Endodermal cell (in vitro differentiated cells): Measurements from ENCODE around the gene USP47. TPM values are rescaled to one million over a fixed set of nuclear protein-coding genes. Genes with fewer than 3 reads are reported as not detected.
A peak's percentile ranks its signal among the peaks of the same experiment; 100 is the strongest.

Experiments used
- DNase-seq: peaks from one replicate; pipeline ENCODE4 v3.0.0-alpha.2; 2017
- H3K27ac ChIP-seq: 2 replicates; pipeline ENCODE4 v1.5.1; 2013; ENCODE audit warnings: mild to moderate bottlenecking, low read depth, low read length, moderate library complexity
- H3K27me3 ChIP-seq: 2 replicates; pipeline ENCODE4 v1.6.1; 2013; ENCODE audit warnings: mild to moderate bottlenecking, low read length, moderate library complexity; ENCODE audit not compliant: insufficient read depth, control insufficient read depth, poor library complexity, severe bottlenecking
- H3K36me3 ChIP-seq: 2 replicates; pipeline ENCODE4 v1.7.0; 2013; ENCODE audit warnings: mild to moderate bottlenecking, low read length, moderate library complexity; ENCODE audit not compliant: control insufficient read depth, insufficient read depth
- H3K4me1 ChIP-seq: one replicate; pipeline ENCODE4 v1.7.0; 2013; ENCODE audit warnings: low read length; ENCODE audit not compliant: control insufficient read depth, insufficient read depth
- H3K4me3 ChIP-seq: 2 replicates; pipeline ENCODE4 v1.5.1; 2013; ENCODE audit warnings: mild to moderate bottlenecking, low read length, moderate library complexity
- H3K9ac ChIP-seq: 2 replicates; pipeline ENCODE4 v1.6.1; 2013; ENCODE audit warnings: mild to moderate bottlenecking, low read length, moderate library complexity; ENCODE audit not compliant: poor library complexity, severe bottlenecking; ENCODE audit errors: extremely low read depth
- H3K9me3 ChIP-seq: 2 replicates; pipeline ENCODE4 v1.6.1; 2013; ENCODE audit warnings: mild to moderate bottlenecking, low read length, moderate library complexity; ENCODE audit not compliant: control insufficient read depth
- H3K27ac Mint-ChIP-seq: 2 replicates; pipeline ENCODE4 v1.8.0; 2020; ENCODE audit warnings: mixed read lengths
- H3K27me3 Mint-ChIP-seq: 2 replicates; pipeline ENCODE4 v1.8.0; 2021; ENCODE audit warnings: mild to moderate bottlenecking, mixed read lengths; ENCODE audit not compliant: insufficient read depth
- H3K36me3 Mint-ChIP-seq: 2 replicates; pipeline ENCODE4 v1.8.0; 2020; ENCODE audit warnings: low read depth, mixed read lengths
- H3K4me1 Mint-ChIP-seq: 2 replicates; pipeline ENCODE4 v1.8.0; 2020; ENCODE audit warnings: mixed read lengths
- H3K4me3 Mint-ChIP-seq: 2 replicates; pipeline ENCODE4 v1.8.0; 2020; ENCODE audit warnings: mild to moderate bottlenecking, moderate library complexity, mixed read lengths
- H3K9me3 Mint-ChIP-seq: 2 replicates; pipeline ENCODE4 v1.8.0; 2020; ENCODE audit warnings: mild to moderate bottlenecking, mixed read lengths
- WGBS, 2 experiments: methylation state at CpG; one replicate each; pipeline versions ENCODE4 v1.1.5 to v1.1.7; 2013; ENCODE audit warnings: missing lambda C conversion rate in 2 of 2, mixed read lengths in 1 of 2; ENCODE audit not compliant: insufficient coverage in 1 of 2, insufficient read length in 1 of 2; 5-methylcytosine and 5-hydroxymethylcytosine counted together
- total RNA-seq, 2 donors: library from RNA; stranded (reverse); fragmentation: NEBNext Ultra II Directional in 1 of 2; extraction: Animal tissue kit (Norgen Biotek cat#: 25700) in 1 of 2; gene quantifications; 2 replicates in 1 of 2; 3 replicates in 1 of 2; pipeline ENCODE4 v1.2.1, GENCODE V29; 2021
- TF ChIP-seq, protein P1 (sequence below): fragments of 200-600 bp; sonication (generic); conservative IDR thresholded peaks from 2 replicates; pipeline ENCODE4 v1.5.0; 2021; ENCODE audit warnings: antibody characterized with exemption, mild to moderate bottlenecking

USP47 gene
- total RNA-seq, 2 donors from 2014 or later: 26.3 to 26.9 TPM

DNA sequence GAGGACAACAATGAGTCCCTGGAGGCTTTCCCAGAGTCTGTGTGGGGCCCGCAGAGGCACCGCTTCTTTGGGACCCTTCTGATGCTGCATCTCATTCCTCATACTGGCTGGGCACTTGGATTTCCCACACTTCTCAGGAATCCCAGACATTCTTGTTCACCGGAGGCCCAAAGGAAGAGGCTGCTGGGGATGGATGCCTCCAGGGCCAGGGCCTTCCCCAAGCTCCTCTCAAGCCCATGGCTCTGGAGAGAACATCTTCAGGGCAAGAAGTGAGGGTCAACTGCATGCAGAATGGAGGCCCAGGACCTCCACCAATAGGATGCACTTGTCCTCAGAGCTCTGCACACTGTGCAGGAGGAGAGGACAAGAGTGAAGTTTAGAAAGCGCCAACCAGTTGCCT lies 132.1 kb downstream of the USP47 start:
- H3K36me3 ChIP-seq: no peaks in the 10 kb centered on the region
- WGBS, 2 experiments: 83 to 98% methylated on average over 2 to 4 of the region's 4 CpGs
- H3K36me3 Mint-ChIP-seq: peaks cover 7% of the 10 kb centered on the region
- no peaks in the 10 kb centered on the region for H3K4me1 ChIP-seq
- peaks cover 15% of the 10 kb centered on the region for H3K4me1 Mint-ChIP-seq
- no peak for DNase-seq
- TF ChIP-seq, protein P1, sequence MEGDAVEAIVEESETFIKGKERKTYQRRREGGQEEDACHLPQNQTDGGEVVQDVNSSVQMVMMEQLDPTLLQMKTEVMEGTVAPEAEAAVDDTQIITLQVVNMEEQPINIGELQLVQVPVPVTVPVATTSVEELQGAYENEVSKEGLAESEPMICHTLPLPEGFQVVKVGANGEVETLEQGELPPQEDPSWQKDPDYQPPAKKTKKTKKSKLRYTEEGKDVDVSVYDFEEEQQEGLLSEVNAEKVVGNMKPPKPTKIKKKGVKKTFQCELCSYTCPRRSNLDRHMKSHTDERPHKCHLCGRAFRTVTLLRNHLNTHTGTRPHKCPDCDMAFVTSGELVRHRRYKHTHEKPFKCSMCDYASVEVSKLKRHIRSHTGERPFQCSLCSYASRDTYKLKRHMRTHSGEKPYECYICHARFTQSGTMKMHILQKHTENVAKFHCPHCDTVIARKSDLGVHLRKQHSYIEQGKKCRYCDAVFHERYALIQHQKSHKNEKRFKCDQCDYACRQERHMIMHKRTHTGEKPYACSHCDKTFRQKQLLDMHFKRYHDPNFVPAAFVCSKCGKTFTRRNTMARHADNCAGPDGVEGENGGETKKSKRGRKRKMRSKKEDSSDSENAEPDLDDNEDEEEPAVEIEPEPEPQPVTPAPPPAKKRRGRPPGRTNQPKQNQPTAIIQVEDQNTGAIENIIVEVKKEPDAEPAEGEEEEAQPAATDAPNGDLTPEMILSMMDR: no peak
- H3K27me3 Mint-ChIP-seq: no peaks in the 10 kb centered on the region
- H3K4me3 ChIP-seq: no peak overlapping the region
- no peak overlapping the region for H3K9ac ChIP-seq
- H3K27ac Mint-ChIP-seq: no peak overlapping the region
- no peak overlapping the region for H3K4me3 Mint-ChIP-seq
- peak overlapping the region; percentile 96 for H3K27ac ChIP-seq
- H3K9me3 ChIP-seq: no peaks in the 10 kb centered on the region
- no peaks in the 10 kb centered on the region for H3K27me3 ChIP-seq
- H3K9me3 Mint-ChIP-seq: no peaks in the 10 kb centered on the region

DNA sequence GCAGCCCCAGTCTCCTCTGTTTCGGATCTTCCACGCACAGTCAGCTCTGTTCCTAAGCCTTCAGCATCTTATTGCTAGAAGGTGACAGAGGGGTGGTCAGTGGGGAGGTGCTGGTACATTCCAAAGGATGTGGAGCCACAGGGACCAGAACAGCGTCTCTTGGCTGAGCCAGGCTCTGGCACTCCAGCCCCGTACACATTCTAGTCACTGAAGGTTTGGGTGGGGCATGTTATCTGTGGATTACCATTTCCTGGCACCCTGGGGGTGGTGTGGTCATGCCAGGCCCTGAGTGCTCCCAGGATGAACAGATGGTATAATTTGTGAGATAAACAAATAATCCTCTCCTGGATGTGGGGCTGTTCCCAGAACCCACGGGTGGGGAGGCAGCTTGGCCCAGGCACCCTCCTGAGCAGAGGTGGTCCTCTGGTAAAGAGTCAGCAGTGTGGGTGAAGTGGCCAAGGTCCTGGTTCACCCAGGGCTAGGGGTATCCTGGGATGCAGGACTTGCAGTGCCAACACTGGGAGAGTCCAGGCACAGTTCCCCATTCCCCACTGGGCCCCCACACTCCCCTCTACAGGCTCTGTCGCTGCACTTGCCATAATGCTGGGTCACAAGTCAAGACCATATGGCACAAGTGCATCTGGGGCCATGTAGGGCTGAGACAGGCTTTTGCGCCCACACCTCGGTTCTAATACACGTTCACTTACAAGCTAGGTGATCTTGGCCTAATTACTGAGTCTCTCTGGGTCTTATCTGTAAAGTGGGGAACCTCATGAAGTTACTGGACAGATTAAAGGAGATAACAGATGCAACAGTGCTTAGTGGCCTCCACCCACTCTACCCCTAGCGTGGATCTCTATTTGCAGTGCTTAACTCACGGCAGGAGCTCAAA lies 133.7 kb downstream of the USP47 start:
- H3K27me3 Mint-ChIP-seq: no peaks in the 10 kb centered on the region
- 89 to 100% methylated on average over 4 to 11 of the region's 11 CpGs for WGBS, 2 experiments
- TF ChIP-seq, protein P1: no peak
- H3K4me3 ChIP-seq: no peak overlapping the region
- H3K27ac Mint-ChIP-seq: no peak overlapping the region
- H3K4me3 Mint-ChIP-seq: no peak overlapping the region
- H3K36me3 ChIP-seq: no peaks in the 10 kb centered on the region
- H3K9me3 ChIP-seq: no peaks in the 10 kb centered on the region
- no peak overlapping the region for H3K27ac ChIP-seq
- H3K9ac ChIP-seq: no peak overlapping the region
- DNase-seq: peak; percentile 44
- no peaks in the 10 kb centered on the region for H3K9me3 Mint-ChIP-seq
- H3K27me3 ChIP-seq: no peaks in the 10 kb centered on the region
- H3K36me3 Mint-ChIP-seq: peaks cover 12% of the 10 kb centered on the region
- H3K4me1 ChIP-seq: no peaks in the 10 kb centered on the region
- peaks cover 24% of the 10 kb centered on the region for H3K4me1 Mint-ChIP-seq

DNA sequence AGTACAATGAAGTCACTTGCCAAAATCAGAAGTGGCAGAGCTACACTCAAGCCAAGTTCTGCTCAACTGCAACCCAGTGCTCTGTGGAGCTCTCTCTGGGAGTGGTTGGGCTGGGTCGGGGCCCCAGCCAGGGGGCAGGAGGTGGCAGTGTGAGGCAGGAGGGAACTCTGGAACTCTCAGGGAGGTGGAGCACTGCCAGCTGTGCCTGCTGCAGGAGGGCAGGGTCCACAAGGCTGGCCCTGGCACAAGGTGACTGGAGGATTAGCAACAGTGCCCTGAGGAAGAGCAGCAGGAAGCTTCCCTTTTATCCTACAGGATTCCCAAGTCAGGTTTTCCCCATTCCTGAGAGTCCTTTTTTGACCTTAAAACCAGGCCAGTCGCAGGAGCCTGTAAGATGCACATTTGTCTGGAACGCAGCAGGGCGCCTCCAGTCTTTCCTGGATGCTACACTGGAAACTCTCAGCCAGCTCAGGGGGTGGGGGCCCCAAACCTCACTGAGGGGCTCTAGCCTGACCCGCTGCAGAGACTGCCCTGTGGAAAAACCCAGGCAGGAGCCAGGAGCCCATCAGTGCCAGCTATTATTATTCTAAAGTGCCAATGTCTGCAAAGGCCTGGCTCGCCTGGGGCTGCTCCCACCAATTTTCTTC lies 134.8 kb downstream of the USP47 start:
- DNase-seq: peak; percentile 49
- Histone ChIP-seq H3K4me3 (no peak overlapping the region), H3K36me3 (peaks cover 3% of the 10 kb centered on the region), H3K27me3 (no peaks in the 10 kb centered on the region), H3K9ac (no peak overlapping the region), H3K27ac (no peak overlapping the region), H3K9me3 (no peaks in the 10 kb centered on the region), H3K4me1 (no peaks in the 10 kb centered on the region)
- no peaks in the 10 kb centered on the region for H3K27me3 Mint-ChIP-seq
- no peak overlapping the region for H3K4me3 Mint-ChIP-seq
- H3K9me3 Mint-ChIP-seq: no peaks in the 10 kb centered on the region
- TF ChIP-seq, protein P1: no peak
- peaks cover 24% of the 10 kb centered on the region for H3K4me1 Mint-ChIP-seq
- no peak overlapping the region for H3K27ac Mint-ChIP-seq
- 87 to 92% methylated on average over 2 to 6 of the region's 6 CpGs for WGBS, 2 experiments
- peaks cover 16% of the 10 kb centered on the region for H3K36me3 Mint-ChIP-seq
